Neural cell (in vitro differentiated cells): Measurements from ENCODE around the gene PCSK7.

Source experiments
- CTCF ChIP-seq: fragments of 450-650 bp; IDR thresholded peaks from 2 replicates; pipeline ENCODE4 v1.5.1; 2014; ENCODE audit warnings: antibody characterized with exemption, mild to moderate bottlenecking, moderate library complexity; ENCODE audit not compliant: poor library complexity, severe bottlenecking
- EP300 ChIP-seq: fragments of 450-650 bp; conservative IDR thresholded peaks from 2 replicates; pipeline ENCODE4 v1.6.1; 2014; ENCODE audit warnings: antibody characterized with exemption, mild to moderate bottlenecking, moderate library complexity; ENCODE audit not compliant: poor library complexity, severe bottlenecking
- EZH2 ChIP-seq: fragments of 200-600, 300-800 bp; shearing (Covaris generic), sonication (generic); IDR thresholded peaks from 2 replicates; pipeline ENCODE4 v1.6.1; 2014; ENCODE audit warnings: antibody characterized with exemption, low read length, borderline replicate concordance, mild to moderate bottlenecking; ENCODE audit not compliant: insufficient read depth, poor library complexity, severe bottlenecking
- MXI1 ChIP-seq: fragments of 450-650 bp; conservative IDR thresholded peaks from 2 replicates; pipeline ENCODE4 v1.6.1; 2014; ENCODE audit warnings: antibody characterized with exemption, mild to moderate bottlenecking; ENCODE audit not compliant: poor library complexity, severe bottlenecking
- POLR2AphosphoS5 ChIP-seq: IDR thresholded peaks from 2 replicates; pipeline ENCODE4 v1.6.1; 2012
- RAD21 ChIP-seq: fragments of 450-650 bp; conservative IDR thresholded peaks from 2 replicates; pipeline ENCODE4 v1.6.1; 2014; ENCODE audit warnings: antibody characterized with exemption, mild to moderate bottlenecking, moderate library complexity
- SMC3 ChIP-seq: fragments of 450-650 bp; conservative IDR thresholded peaks from 2 replicates; pipeline ENCODE4 v1.6.1; 2014; ENCODE audit warnings: antibody characterized with exemption, mild to moderate bottlenecking, moderate library complexity; ENCODE audit not compliant: poor library complexity
- TAF1 ChIP-seq: IDR thresholded peaks from 2 replicates; pipeline ENCODE4 v1.6.1; 2012; ENCODE audit warnings: low read depth

DNA sequence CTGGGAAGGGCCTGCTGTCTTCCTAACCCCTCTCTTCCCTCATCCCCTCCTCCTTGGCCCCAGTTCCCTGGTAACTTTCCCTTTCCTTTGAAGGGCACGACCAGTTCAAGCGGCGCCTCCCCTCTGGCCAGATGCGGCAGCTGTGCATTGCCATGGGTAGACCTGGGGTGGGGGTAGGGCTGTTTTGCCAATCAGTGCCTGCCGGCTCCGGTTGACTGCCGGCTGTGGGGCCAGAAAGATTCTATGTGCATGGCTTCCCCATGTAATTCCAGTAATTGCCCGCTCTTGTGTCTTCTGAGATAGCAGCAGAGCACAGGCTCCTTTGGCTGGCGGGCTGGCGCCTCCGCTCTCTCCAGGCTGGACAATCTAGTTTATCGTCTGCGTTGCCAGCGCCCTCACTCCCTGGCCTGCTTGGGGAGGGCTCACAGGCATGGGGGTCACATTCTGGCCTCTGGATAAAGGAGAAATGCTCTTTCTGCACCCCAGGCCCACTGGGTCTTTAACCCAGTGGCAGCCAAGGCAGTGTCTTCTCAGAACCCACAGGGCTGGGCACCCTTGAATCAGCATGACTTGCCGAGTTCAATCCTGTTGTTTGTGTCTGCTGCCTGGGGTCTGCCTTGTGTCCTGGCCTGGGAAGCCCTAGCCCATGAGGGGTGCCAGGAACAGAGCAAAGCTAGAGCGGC, 43.9 kb downstream of the PCSK7 start:
- no peak for TF ChIP-seq CTCF
- no peak for TF ChIP-seq EZH2
- no peak for TF ChIP-seq POLR2AphosphoS5
- no peak for TF ChIP-seq SMC3
- TF ChIP-seq RAD21, result no peak
- no peak for TF ChIP-seq MXI1
- TF ChIP-seq TAF1, result no peak
- no peak for TF ChIP-seq EP300
